Peyer's patch (tissue), 4 donors: ENCODE results near the gene EXD2.

Experiments
- CTCF ChIP-seq, 6 experiments: fragments of 450-650 bp in 4 of 6; fragments of 200-600 bp in 2 of 6; sonication (generic) in 1 of 6; IDR thresholded peaks; one replicate each; pipeline ENCODE4 v1.5.1; 2017 to 2019; ENCODE audit warnings: antibody characterized with exemption in 6 of 6, mild to moderate bottlenecking in 3 of 6, moderate library complexity in 1 of 6
- POLR2A ChIP-seq, 2 donors: fragments of 450-650 bp; IDR thresholded peaks; one replicate each; pipeline ENCODE4 v1.5.1; 2017; ENCODE audit warnings: antibody characterized with exemption in 2 of 2, mild to moderate bottlenecking in 2 of 2, moderate library complexity in 2 of 2

GRCh38 chr14:69284170-69284569 is 92.9 kb downstream of the EXD2 start:
- no peak for TF ChIP-seq POLR2A (IDR thresholded peaks at IDR 0.05)
- no peak for TF ChIP-seq CTCF (IDR thresholded peaks at IDR 0.05)
